Right ventricle myocardium superior (tissue), 1 donor: ENCODE data around the gene TMEM169. TPM values are rescaled to one million over a fixed set of nuclear protein-coding genes. Genes with fewer than 3 reads are reported as not detected.

Experiments used
- ATAC-seq: fragments of 200-7000 bp; cut with Tn5 transposase; one replicate; pipeline ENCODE4 v1.9.1; 2020; ENCODE audit warnings: mild to moderate bottlenecking; ENCODE audit not compliant: poor library complexity
- DNase-seq: peaks from one replicate; pipeline ENCODE4 v3.0.0-alpha.2; 2020
- intact Hi-C: fragments of 100-400 bp; cut with DNase I; formaldehyde crosslinking; loops from one replicate; pipeline ENCODE4 v1.11.2; 2022
- total RNA-seq: library from RNA; stranded (reverse); fragmentation: NEBNext Ultra II Directional; extraction: Animal tissue kit (Norgen Biotek cat#: 25700); gene quantifications from one replicate; pipeline ENCODE4 v1.2.1, GENCODE V29; 2021
- donor health status: DM: no; HTN: yes; CAD: no; lungs with severe emphysema.

Gene TMEM169
- total RNA-seq, 1 donor from 2014 or later: 0.62 TPM

DNA sequence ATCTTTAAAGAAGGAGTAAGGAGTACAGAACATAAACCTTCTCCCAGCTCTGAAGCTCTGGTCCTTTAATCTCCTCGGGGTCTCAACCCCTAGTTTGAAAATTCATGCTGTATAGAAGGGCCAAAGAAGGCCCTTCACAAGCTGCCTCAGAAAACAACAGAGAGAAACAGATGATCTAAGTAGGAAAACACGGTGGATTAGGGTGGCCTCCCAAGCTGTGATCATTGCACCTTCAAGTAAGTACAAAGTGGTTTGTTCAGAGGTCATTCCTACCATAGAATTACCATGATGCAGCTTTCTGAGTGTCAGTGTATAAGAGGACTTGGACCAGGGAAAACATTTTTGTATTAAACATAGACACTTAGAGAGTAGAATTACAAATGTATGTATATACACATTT, 10.9 kb downstream of the TMEM169 start:
- DNase-seq (no peak), ATAC-seq (no peak)
- intact Hi-C loops: no loop called here

DNA sequence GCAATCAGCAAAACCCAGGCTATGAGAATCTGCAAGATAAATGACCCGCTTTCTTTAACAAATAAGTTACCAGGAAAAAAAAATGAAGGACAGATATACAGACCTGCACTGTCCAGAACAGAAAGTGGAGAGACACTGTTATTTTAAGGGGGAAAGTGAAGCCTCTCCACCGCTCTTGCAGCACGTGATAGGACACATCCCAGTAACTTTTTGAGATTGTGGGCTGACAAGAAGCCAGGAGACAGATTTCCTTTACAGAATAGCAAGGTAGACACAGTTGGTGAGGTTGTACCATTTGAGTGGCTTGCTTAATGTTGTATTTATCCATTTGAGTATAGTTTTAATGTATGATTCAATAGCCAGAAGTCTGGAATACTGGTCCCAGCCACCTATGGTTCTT, 13.0 kb downstream of the TMEM169 start:
- intact Hi-C loops: no loop called here
- no peak for ATAC-seq
- DNase-seq: no peak

DNA sequence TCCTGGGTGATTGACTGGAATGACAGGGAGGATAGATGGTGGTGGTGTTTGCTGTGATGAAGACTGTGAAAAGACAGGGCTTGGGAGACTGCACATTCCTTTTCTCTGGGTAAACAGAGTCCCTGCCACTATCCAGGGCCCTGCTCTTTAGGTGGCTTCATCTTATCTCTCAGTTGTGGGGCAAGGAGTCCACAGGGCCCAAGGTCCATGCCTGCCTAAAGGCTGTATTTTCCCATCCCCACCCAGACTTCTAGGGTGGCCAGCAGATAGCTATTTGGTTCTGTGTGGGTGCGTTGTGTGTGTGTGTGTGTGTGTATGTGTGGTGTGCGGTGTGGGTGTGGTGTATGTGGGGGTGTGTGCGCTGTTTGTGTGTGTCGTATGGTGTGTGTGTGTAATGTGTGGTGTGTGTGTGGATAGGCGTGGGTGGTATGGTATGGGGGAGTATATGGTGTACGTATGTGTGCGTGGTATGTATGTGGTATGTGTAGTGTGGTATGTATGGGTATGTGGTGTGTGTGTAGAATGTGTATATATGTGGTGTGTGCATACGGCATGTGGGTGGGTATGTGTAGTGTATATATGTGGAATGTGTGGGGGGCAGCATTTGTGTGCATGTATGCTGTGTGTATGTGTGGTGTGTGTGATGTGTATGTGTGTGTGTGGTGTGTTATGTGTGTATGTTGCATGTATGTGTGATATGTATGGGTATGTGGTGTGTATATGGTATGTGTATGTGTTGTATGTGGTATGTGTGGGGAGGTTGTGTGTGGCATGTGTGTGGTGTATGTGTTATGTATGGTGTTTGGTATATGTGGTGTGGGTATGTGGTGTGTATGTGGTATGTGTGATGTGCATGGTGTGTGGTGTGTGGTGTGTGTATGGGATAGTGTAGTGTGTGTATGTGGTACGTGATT, 17.0 kb downstream of the TMEM169 start:
- ATAC-seq (no peak), DNase-seq (no peak)
- intact Hi-C loops: no loop called here

DNA sequence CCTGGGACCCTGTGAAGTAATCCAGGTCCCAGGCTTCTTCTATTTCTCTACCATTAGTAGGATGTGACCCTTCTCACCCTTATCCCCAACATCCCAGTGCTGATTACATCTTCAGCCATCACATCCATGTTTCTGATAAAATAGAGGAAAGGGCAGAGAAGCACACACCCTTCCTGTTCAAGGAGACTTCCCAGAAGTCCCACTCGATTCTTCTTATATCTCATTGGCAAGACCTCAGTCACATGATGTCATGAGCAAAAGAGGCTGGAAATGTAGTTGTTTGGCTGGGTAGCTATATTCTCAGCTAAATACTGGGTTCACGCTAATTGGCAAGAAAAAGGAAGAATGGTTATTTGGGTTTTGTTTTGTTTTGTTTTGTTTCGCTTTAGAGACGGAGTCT, 19.4 kb downstream of the TMEM169 start:
- DNase-seq (no peak), ATAC-seq (no peak)
- intact Hi-C loops: no loop called here

DNA sequence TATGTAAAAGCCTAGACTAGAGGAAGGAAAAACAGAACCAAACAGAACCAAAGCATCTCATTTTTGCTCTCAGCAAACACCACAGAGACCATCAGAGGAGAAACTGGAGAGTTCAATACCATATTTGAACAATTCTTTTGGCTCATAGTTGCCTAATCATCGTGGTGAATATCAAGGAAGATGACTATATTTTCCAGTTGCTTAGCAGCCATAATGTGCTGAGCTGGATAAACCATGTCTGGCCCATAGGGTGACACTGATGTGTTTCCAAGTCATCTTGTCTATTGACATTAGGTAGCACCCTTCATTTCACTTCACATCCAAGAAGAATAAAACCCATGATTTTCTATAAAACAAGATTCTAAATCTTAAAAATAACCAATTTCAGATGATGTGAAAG, 21.5 kb downstream of the TMEM169 start:
- ATAC-seq (no peak), DNase-seq (no peak)
- intact Hi-C loops: no loop called here

DNA sequence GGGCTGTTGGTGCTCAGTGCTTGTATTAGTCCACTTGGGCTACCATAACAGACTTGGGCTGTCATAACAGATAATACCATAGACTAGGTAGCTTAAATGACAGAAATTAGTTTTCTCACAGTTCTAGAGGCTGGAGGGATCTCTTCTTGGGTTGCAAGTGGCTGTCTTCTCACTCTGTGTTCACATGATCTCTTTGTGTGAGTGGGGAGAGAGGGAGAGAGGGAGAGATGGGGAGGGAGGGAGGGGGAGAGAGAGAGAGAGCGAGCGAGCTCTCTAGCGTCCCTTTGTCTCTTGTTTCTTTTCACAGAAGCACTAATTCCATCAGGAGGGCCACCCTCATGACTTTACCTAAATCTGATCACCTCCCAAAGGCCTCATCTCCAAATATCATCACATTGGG, 23.0 kb downstream of the TMEM169 start:
- no peak for ATAC-seq
- no peak for DNase-seq
- intact Hi-C loops: no loop called here

DNA sequence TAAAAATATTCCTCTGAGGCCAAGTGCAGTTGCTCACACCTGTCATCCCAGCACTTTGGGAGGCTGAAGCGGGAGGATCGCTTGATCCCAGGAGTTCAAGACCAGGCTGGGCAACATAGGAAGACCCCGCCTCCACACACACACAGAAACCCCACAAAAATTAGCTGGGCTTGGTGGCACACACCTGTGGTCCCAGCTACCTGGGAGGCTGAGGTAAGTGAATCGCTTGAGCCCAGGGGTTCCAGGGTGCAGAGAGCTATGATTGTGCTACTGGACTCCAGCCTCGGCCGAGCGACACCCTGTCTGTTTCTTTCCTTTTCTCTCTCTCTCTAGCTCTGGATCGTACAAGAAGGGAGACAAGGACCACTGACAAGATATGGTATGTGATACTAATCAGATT, 25.6 kb downstream of the TMEM169 start:
- no peak for DNase-seq
- intact Hi-C loops: no loop called here
- no peak for ATAC-seq

DNA sequence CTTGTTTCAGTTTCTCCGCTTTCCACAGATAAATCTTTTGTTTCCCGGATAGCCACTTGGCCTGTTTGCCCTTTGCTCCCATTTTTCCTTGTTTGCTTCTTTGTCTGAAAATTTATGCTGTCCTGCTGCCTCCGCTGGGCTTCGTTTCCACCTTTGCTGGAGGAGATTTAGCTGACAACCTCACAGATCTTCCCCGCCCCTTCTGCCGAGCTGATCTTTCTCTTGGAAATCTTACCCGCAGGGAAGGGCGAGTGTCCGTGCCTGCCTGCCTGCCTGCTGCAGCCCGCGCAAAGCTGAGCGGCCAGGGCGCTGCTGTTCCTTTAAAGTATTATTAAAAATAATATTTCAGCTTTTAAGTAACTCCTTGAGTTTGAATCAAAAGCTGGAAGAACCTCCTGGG, 26.0 kb downstream of the TMEM169 start:
- intact Hi-C loops: no loop called here

DNA sequence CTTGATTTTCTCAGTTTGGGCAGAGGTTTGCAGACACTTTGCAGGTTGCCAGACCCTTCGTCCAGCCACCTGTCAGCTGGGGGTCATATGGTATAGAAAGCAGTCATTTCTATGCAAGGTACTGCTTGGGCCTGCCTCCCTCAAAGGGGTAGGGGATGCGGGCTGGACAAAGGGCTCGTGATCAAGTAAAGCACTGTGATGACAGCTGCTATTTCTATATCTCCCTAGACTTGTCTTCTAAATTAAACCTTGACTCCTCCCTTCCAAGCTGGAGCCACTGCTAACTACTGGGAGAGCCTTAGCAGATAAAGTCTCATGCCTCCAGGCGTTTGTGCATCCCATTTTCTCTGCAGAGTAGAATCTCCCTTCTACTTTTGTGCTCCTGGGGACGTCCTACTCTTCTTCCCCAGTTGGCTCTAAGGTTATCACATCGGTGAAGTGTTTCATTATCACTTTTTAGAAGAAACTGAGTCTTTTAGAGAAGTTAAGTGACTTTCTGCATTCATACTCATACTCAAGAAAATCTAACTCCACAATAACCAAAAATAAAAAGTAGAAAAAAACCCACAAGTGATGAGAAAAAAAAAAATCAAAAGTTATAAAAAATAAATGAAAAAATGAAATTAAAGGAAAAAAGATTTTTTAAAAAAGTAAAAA, 26.7 kb downstream of the TMEM169 start:
- intact Hi-C loops: no loop called here
- no peak for ATAC-seq
- no peak for DNase-seq

More for the DNA sequence above, 26.0 kb downstream of the TMEM169 start:
- DNase-seq: no peak
- no peak for ATAC-seq

DNA sequence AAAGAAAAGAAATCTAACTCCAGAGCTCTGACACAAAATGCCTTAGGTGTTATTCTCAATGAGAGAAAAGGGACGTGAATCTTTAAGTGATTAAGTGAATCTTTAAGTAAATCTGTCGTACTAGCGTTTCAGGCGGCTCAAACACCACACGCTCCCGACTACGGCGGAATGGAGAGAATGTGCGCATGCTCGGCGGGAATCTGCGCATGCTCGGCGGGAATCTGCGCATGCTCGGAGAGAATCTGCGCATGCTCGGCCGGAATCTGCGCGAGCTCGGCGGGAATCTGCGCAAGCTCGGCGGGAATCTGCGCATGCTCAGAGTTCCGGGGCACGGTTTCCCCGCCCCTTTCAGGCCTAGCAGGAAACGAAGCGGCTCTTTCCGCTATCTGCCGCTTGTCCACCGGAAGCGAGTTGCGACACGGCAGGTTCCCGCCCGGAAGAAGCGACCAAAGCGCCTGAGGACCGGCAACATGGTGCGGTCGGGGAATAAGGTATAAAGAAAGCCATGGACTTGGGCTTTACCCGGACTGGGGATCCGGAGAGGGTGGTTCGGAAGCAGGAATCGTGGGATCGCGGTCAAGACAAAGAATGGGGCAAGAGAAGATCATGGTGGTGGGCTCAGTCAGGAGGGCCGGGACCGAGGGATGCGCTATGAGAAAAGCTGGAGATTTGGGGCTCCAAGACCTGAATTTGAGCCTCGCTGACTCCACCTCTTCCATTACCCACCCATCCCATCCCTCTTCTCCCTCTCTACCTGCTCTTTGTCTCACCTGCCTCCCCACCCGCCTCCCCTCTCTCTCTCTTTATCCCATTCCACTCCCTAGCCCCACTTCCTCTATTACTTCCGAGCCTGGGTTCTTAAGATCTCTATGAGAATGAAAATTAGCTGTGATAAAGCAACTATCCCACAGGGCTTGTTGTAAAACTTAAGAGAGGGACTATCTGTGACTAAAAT, 27.5 kb downstream of the TMEM169 start, which contains the start of gene XRCC5:
XRCC5 (plus strand) TSS at position 382 of the 955 bp plus-strand sequence; CDS start at position 471, 89 bp downstream.
- intact Hi-C loops: no loop called here
- ATAC-seq (peak; percentile 98), DNase-seq (peak; percentile 98)

DNA sequence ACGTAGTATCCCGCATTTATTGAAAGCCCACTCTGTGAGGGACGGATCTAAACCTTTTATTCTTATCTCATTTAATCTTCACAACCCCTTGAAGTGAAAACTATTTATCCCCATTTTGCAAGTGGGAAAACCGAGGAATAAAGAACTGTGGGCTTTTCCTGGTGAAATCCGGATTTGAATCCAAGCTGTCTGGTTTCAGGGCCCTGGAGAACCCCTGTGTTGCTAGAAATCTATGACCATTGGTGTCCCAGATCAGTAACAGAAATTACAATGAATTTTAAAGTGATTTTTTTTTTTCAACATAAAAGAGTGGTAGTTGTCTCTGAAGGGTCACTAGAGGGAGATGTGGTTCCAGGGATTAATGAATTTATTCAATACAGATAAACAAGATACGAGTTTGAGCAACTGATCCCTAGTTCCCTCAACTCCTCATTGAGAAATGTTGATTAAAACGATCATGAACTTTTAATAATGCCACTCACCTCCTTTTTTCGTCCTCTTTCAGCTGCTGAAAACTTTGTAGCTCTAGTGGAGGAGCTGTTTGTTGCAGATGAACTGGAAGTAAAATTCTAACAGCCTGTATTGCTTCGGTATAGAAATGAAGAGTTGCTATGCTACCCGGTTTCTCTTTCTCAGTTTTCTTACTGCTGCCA, 28.4 kb downstream of the TMEM169 start:
- no peak for DNase-seq
- ATAC-seq: no peak
- intact Hi-C loops: no loop called here

DNA sequence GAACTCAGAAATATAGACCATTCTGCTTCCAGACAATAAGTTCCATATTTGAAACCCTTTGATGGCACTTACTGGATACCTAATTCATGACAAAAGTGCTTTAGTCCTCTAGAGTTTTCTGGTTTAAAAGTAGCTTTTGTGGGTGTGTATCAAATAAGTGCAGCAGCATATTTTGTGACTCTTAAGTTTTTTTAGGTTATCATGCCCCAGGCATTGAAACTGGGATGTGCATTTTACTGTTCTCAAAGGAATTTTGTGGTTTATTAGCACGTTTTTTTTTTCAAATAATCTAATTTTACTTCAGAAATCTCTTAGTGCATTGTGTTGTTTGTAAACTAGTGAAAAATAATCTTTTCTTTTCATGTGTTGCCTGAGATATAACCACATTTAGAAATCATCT, 28.9 kb downstream of the TMEM169 start:
- intact Hi-C loops: no loop called here
- no peak for ATAC-seq
- DNase-seq: no peak

DNA sequence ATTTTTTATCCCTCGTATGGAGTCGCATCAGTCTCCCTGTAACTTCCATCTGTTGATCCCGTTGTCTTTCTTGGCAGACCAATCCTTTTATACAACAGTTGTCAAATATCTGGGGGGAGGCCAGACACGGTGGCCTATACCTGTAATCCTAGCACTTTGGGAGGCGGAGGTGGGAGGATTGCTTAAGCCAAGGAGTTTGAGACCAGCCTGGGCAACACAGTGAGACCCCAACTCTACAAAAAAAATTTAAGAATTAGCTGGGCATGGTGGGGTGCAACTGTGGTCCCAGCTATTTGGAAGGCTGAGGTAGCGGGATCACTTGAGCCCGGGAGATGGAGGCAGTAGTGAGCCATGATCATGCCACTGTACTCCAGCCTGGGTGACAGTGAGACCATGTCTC, 29.4 kb downstream of the TMEM169 start:
- intact Hi-C loops: no loop called here
- ATAC-seq (no peak), DNase-seq (no peak)

DNA sequence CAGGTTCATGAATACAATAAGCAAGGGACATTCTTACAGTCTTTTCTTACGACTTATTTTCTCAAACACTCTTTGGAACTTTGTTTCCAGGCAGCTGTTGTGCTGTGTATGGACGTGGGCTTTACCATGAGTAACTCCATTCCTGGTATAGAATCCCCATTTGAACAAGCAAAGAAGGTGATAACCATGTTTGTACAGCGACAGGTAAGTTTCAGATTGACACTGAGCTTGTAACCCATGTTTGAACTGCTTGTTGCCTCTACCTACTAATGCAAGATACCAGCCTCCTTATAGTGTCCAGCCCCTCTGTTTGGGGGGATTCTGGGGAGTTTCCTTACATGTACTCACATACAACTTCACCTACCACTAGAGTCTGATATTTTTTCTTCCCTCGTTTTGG, 31.2 kb downstream of the TMEM169 start:
- DNase-seq (no peak), ATAC-seq (no peak)
- intact Hi-C loops: no loop called here

DNA sequence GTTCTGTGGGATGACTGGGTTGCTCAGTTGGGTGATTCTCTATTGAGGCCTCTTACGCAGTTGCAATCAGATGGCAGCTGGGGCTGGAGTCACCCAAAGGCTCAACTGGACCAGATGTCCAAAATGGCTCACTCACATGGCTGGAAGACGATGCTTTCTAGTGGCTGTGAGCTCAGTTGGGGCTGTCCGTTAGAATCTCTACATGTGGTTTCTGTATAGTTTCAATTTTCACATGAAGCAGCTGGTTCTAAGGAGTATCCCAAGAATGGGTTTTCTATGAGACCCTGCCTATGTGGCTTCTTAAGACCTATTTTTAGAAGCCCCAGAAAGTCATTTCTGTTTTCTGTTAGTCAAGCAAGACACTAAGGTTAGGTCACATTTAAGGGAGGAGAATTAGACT, 31.9 kb downstream of the TMEM169 start:
- DNase-seq (no peak), ATAC-seq (no peak)
- intact Hi-C loops: no loop called here

DNA sequence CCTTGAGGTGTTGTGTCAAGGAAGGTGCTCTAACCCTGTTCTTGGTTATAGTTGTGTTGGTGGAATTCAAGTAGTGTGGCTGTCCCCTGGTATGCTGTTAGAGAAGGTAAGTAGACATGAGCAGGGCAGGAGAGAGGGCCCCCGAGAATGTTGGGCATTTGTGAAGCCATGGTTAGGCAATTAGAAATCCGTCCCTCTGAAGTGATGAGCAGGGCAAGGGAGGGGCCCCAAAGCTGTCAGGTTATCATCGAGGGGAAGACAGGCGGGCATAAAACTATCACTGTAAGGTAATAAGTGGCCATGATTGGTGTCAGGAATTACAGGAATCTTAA, 32.6 kb downstream of the TMEM169 start:
- no peak for DNase-seq
- intact Hi-C loops: no loop called here
- ATAC-seq: peak; percentile 18

DNA sequence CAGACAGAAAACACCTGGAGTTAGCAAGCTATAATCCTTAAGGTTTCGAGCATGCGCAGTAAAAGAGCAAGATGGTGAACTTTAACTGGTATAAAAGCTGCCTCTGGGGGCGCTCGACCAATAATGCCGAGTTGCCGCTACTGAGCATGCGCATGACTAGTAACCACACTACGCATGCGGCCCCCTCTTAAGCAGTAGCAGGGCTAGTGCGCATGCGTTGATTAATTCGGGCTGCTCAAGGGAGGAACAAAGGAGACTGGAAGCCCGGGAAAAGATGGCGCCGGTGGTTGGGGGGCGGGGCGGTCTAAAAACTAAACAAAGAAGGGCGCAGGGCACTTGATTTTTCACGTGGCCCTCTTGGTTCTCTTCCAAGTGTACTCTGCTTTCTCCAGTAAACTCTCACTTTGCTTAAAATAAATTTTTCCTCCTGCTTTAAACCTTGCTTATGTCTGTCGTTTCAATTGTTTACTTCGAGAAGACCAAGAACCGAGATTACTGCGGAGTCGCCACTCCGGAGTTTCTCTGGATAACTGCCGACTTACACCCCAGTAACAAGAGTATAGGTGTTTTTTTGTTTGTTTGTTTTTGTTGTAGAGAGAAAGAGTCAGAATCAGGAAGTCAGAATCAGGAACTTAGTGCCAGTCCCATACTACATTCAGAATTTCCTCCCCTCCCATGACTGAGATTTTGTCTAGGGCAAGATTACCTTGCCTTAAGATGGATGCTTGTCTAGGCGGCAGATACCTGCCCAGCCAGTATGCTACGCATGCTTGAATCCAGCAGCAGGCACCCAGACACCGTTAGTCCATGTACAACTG, 33.2 kb downstream of the TMEM169 start:
- intact Hi-C loops: no loop called here
- peak; percentile 97 for ATAC-seq
- DNase-seq: peak; percentile 97

DNA sequence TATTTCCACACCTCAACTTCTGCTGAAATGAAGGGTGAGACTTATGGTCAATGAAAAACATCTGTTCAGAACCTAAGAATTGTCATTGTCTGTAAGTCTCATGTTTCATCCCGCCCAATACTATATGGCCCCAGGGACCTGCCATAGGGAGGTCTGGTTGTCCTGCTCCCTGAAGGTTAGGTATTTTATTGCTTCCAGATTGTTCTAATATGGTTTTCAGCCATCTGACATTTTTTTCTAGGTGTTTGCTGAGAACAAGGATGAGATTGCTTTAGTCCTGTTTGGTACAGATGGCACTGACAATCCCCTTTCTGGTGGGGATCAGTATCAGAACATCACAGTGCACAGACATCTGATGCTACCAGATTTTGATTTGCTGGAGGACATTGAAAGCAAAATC, 34.7 kb downstream of the TMEM169 start:
- no peak for ATAC-seq
- intact Hi-C loops: no loop called here
- no peak for DNase-seq
